ENCODE data around the gene ABLIM1. TPM values are rescaled to one million over a fixed set of nuclear protein-coding genes. Genes with fewer than 3 reads are reported as not detected.

Gene ABLIM1
- total and polyA plus RNA-seq, 8 donors, result 52.7 to 195 (median 65.5) TPM

DNA sequence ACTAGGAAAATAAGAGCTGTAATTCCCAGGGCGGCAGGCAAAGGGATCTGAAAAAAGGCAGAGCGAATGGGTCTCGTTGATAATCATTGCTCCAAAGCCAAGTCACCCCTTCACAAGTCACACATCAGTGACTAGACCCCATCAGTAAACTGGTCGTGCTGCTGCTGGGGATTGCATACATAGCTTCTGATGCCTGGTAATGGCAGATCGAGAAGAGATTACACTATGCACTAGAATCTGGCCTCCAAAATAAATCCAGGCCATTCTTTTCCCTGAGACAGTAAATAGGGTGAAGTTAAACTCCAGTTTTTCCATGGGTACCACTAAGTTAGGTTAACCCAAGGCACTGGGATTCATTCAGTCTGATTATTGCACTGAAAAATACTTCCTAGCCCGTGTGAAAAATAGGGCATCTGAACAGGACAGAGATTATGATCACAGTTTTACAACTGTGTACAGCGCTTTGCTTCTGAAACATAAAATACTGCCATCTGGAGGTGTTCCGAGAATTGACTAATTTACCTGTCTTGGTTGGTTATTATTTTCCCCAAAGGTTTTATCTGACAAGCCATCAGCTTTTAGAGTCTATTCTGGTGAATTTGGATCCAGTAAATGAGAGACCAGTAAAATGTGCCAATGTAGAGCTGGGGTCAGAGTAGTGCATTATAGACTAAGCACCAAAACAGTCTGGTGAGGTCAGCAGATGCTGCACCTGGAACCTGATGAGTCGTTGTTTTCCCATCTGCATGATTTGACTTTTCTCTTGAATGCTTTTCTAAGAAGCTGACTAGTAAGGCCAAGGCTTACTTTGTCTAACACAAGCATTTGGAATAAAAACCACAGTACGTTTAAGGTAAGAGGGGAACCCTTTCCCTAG lies 170.9 kb downstream of the ABLIM1 start:
- Histone ChIP-seq H3K9me3 (no peaks in the 10 kb centered on the region), H3K36me3 (peaks cover 0 to 7% of the 10 kb centered on the region in 2 donors), H3K27ac (no peak overlapping the region), H3K27me3 (no peaks in the 10 kb centered on the region), H3K4me3 (no peak overlapping the region), H3K4me1 (peaks cover 5 to 8% of the 10 kb centered on the region in 2 donors)
- TF ChIP-seq, protein P1, sequence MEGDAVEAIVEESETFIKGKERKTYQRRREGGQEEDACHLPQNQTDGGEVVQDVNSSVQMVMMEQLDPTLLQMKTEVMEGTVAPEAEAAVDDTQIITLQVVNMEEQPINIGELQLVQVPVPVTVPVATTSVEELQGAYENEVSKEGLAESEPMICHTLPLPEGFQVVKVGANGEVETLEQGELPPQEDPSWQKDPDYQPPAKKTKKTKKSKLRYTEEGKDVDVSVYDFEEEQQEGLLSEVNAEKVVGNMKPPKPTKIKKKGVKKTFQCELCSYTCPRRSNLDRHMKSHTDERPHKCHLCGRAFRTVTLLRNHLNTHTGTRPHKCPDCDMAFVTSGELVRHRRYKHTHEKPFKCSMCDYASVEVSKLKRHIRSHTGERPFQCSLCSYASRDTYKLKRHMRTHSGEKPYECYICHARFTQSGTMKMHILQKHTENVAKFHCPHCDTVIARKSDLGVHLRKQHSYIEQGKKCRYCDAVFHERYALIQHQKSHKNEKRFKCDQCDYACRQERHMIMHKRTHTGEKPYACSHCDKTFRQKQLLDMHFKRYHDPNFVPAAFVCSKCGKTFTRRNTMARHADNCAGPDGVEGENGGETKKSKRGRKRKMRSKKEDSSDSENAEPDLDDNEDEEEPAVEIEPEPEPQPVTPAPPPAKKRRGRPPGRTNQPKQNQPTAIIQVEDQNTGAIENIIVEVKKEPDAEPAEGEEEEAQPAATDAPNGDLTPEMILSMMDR (IDR thresholded peaks at IDR 0.05), result no peak
- ATAC-seq (no peak), DNase-seq (no peak)
- intact Hi-C loops (cut with DNase I), result no loop called here

DNA sequence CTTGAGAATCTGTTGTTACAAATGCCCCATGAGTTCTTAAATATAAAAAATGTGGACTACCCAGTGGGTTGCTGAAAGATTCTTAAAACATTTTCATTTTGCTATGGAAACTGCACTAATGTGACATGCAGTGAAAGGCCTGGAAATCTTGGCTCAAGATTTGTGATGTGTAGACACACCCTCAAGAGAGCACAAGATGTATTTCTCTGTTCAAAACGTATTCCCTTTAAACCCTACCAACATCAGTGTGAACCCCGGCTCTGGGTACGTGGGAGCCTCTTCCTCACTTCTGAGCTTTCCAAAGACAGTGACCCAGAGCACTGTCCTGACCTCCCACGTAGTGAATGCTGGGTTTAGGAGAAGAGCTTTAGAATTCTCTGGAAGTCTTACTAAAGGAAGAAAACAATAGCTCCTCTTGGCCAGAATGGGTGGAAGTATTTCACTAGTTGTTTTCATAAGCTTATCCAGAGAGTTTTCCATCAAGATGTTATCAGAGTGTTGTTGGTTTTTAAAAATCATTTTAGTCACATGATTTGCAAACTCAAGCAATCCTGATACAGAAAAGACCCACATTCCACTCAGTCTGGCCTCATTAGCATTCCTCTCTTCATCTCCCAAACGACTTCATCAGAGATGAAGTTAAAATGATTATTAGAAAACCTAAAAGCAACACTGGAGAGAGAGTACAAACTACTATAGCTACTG lies 172.2 kb downstream of the ABLIM1 start:
- TF ChIP-seq, protein P1 (IDR thresholded peaks at IDR 0.05), result no peak
- Histone ChIP-seq H3K9me3 (no peaks in the 10 kb centered on the region), H3K27me3 (no peaks in the 10 kb centered on the region), H3K4me3 (no peak overlapping the region), H3K4me1 (peaks cover 5 to 8% of the 10 kb centered on the region in 2 donors), H3K36me3 (peaks cover 0 to 7% of the 10 kb centered on the region in 2 donors), H3K27ac (no peak overlapping the region)
- ATAC-seq, result no peak
- intact Hi-C loops (cut with DNase I), result no loop called here
- no peak for DNase-seq

DNA sequence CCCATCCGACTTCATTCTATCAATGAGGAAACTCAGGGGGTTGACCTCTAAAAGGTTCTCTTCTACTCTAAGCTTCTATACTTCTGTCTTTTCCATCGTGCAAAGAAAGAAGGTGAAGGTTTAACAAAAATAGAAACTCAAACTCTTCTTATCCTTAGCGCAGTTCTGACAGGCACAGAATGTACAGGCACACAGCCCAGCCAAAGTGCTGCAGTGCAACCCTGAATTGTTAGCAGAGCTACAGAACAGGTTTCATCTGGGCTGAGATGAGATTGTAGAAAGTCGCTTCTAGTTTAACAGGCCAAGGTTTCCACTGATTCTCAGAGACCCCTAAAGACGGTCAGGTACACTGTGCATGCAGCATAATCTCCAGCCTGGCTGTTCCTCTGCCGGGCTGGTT lies 174.5 kb downstream of the ABLIM1 start:
- ATAC-seq (peak; percentile 62), DNase-seq (no peak)
- Histone ChIP-seq H3K27ac (no peak overlapping the region), H3K4me1 (peaks cover 5 to 8% of the 10 kb centered on the region in 2 donors), H3K36me3 (no peaks in the 10 kb centered on the region), H3K4me3 (no peak overlapping the region), H3K9me3 (no peaks in the 10 kb centered on the region), H3K27me3 (no peaks in the 10 kb centered on the region)
- intact Hi-C loops (cut with DNase I), result no loop called here
- TF ChIP-seq, protein P1 (IDR thresholded peaks at IDR 0.05), result no peak

DNA sequence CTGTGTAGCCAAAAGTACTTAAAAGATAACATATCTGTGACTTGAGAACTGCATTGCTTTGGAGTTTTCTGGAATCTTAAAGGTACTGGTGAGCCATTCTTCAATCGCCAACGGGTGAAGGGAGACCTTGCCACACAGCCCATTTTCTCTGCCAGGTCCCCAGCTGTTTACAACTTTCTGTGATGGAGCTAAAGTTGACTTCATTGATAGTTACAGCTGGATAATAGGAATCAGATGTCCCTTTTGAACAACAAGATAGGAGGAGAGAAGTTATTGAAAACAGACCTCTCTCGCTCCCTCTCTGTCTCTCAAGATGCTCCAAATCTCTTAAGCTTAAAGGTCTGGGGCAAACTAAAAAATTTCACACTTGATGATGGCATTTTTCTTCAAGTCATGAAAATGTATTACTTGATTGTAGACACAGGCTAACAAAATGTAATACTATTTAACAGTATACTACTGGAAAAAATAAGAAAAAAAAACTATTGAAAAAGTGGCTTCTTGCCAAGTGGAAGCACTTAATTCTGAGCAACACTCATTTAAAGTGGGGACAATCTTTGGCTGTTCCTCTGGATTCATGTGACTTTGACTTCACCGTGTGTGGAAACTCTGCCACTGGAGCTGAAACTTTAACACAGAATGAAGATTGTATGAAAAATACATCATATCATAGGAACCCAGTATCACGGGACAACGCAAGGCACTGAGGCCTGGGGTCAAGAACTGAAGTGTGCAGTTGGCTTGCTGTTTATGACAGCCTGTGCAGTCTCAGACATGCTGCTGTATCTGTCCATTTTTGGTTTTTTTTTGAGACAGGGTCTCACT lies 175.4 kb downstream of the ABLIM1 start:
- no peaks in the 10 kb centered on the region for H3K27me3 ChIP-seq
- no peaks in the 10 kb centered on the region for H3K9me3 ChIP-seq
- H3K4me1 ChIP-seq, result peaks cover 5 to 8% of the 10 kb centered on the region in 2 donors
- TF ChIP-seq, protein P1 (IDR thresholded peaks at IDR 0.05), result no peak
- no peak overlapping the region for H3K4me3 ChIP-seq
- DNase-seq (peak in 2 of 4 donors; percentile 40 to 75), ATAC-seq (peak; percentile 69)
- H3K27ac ChIP-seq, result no peak overlapping the region
- intact Hi-C loops (cut with DNase I), result no loop called here
- no peaks in the 10 kb centered on the region for H3K36me3 ChIP-seq

All from left lung (tissue), 10 donors.